K562 (cell line): ENCODE data around the gene MTIF3. TPM values are rescaled to one million over a fixed set of nuclear protein-coding genes. Genes with fewer than 3 reads are reported as not detected.

Experiments
- ATAC-seq: fragments of 200-7000 bp; cut with Tn5 transposase; 3 replicates; pipeline ENCODE4 v1.9.1; 2020; ENCODE audit warnings: moderate library complexity
- BruUV-seq: library from RNA; stranded (reverse); fragments of 400-500 nt; replicated peaks from 2 replicates; lab custom pipeline; 2021; lab: Mats Ljungman, UMichigan
- CTCF ChIA-PET: fragments of 300-600 bp; formaldehyde crosslinking; extraction: SDS; loops from one replicate; lab custom pipeline; 2021; ENCODE audit warnings: low intra/inter-chr PET ratio; lab: Yijun Ruan, JAX
- POLR2A ChIA-PET: fragments of 300-600, 350-650 bp; sonication (Branson Sonifier 250); formaldehyde crosslinking; extraction: SDS; loops from one replicate; lab custom pipeline; 2021; ENCODE audit warnings: antibody characterized with exemption, inconsistent platforms; lab: Yijun Ruan, JAX
- DNase-seq, 4 experiments: peaks; one replicate each; pipeline versions ENCODE4 v3.0.0 to v3.0.0-alpha.2; 2011 to 2018; ENCODE audit warnings: low spot score in 3 of 4, mixed read lengths in 3 of 4; ENCODE audit errors: extremely low read depth in 1 of 4
- FAIRE-seq: peaks from 2 replicates; lab custom pipeline; 2011; peaks lifted over from hg19 to GRCh38; lab: Jason Lieb, UNC
- H2AFZ ChIP-seq: 2 replicates; pipeline ENCODE4 v1.6.0; 2011; ENCODE audit warnings: low read depth, low read length, control low read depth, inconsistent platforms
- H3K27ac ChIP-seq: fragments of 200-600 bp; 3 replicates; pipeline ENCODE4 v1.8.0; 2011; ENCODE audit warnings: low read depth, mild to moderate bottlenecking, control low read depth, inconsistent platforms, low read length, moderate library complexity, mixed read lengths; ENCODE audit errors: extremely low read depth
- H3K27me3 ChIP-seq, 2 experiments: fragments of 300-600 bp in 1 of 2; 2 replicates in 1 of 2; 3 replicates in 1 of 2; pipeline versions ENCODE4 v1.6.0 to v1.8.0; 2011; ENCODE audit warnings: inconsistent platforms in 2 of 2, low read length in 2 of 2, mild to moderate bottlenecking in 1 of 2, mixed read lengths in 1 of 2, moderate library complexity in 1 of 2; ENCODE audit not compliant: control insufficient read depth in 2 of 2, insufficient read depth in 2 of 2
- H3K36me3 ChIP-seq: fragments of 300-600 bp; 3 replicates; pipeline ENCODE4 v1.8.0; 2011; ENCODE audit warnings: mild to moderate bottlenecking, low read length, inconsistent platforms; ENCODE audit not compliant: control insufficient read depth, insufficient read depth
- H3K4me1 ChIP-seq, 2 experiments: fragments of 200-600 bp in 1 of 2; replicated peaks in 1 of 2; 2 replicates in 1 of 2; 3 replicates in 1 of 2; pipeline versions ENCODE4 v1.5.1 to v1.8.0; 2011; ENCODE audit warnings: inconsistent platforms in 2 of 2, low read length in 2 of 2, mild to moderate bottlenecking in 1 of 2, mixed read lengths in 1 of 2, moderate library complexity in 1 of 2; ENCODE audit not compliant: control insufficient read depth in 2 of 2, insufficient read depth in 2 of 2
- H3K4me2 ChIP-seq: 2 replicates; pipeline ENCODE4 v1.6.1; 2011; ENCODE audit warnings: low read length, control low read depth, inconsistent platforms, mixed read lengths; ENCODE audit not compliant: insufficient read depth
- H3K4me3 ChIP-seq: fragments of 200-600 bp; sonication (generic), shearing (Covaris generic); 2 replicates; pipeline ENCODE4 v1.5.1; 2016; ENCODE audit warnings: control low read depth, inconsistent platforms
- H3K79me2 ChIP-seq: fragments of 200-600 bp; 3 replicates; pipeline ENCODE4 v1.8.0; 2011; ENCODE audit warnings: low read length, inconsistent platforms; ENCODE audit not compliant: control insufficient read depth, insufficient read depth
- H3K9ac ChIP-seq, 2 experiments: 2 replicates each; pipeline versions ENCODE4 v1.6.0 to v1.6.1; 2011; ENCODE audit warnings: low read depth in 2 of 2, low read length in 2 of 2, control low read depth in 1 of 2, inconsistent platforms in 1 of 2, mild to moderate bottlenecking in 1 of 2, mixed read lengths in 1 of 2; ENCODE audit not compliant: insufficient read depth in 1 of 2
- H3K9me1 ChIP-seq: one replicate; pipeline ENCODE4 v1.6.0; 2011; ENCODE audit warnings: inconsistent platforms, mild to moderate bottlenecking, low read length, moderate library complexity; ENCODE audit not compliant: control insufficient read depth, insufficient read depth
- H3K9me3 ChIP-seq: replicated peaks from 2 replicates; pipeline ENCODE4 v1.5.1; 2011; ENCODE audit warnings: low read depth, low read length, inconsistent platforms; ENCODE audit not compliant: control insufficient read depth, insufficient read depth
- H4K20me1 ChIP-seq: replicated peaks from 2 replicates; pipeline ENCODE4 v1.6.1; 2011; ENCODE audit warnings: low read length, inconsistent platforms, mixed read lengths; ENCODE audit not compliant: control insufficient read depth, insufficient read depth
- BHLHE40 ChIP-seq: IDR thresholded peaks from 2 replicates; pipeline ENCODE4 v1.6.1; 2011; ENCODE audit warnings: low read length, improper control_type of control experiment
- DNMT1 ChIP-seq: fragments of 450-650 bp; IDR thresholded peaks from 2 replicates; pipeline ENCODE4 v1.6.1; 2016; ENCODE audit warnings: antibody characterized with exemption, mild to moderate bottlenecking
- MIER1 ChIP-seq: fragments of 450-650 bp; IDR thresholded peaks from 2 replicates; pipeline ENCODE4 v1.6.1; 2016; ENCODE audit warnings: antibody characterized with exemption, mild to moderate bottlenecking, low read depth
- MTF1 ChIP-seq: fragments of 250-450 bp; sonication (Bioruptor Pico); IDR thresholded peaks from 2 replicates; pipeline ENCODE4 v1.9.0; 2021; ENCODE audit warnings: moderate library complexity, mild to moderate bottlenecking, inconsistent platforms, borderline replicate concordance
- NR2C2 ChIP-seq, 2 experiments: fragments of 200-800 bp in 1 of 2; sonication (Bioruptor generic) in 1 of 2; sonication (generic) in 1 of 2; formaldehyde crosslinking in 1 of 2; IDR thresholded peaks; 2 replicates each; pipeline versions ENCODE4 v1.6.1 to v1.8.0; 2016 to 2022; ENCODE audit warnings: mild to moderate bottlenecking in 1 of 2, missing compliant biosample characterization in 1 of 2, missing genetic modification characterization in 1 of 2, missing genetic modification reagents in 1 of 2
- PCBP2 ChIP-seq: fragments of 200-400 bp; formaldehyde crosslinking; IDR thresholded peaks from 2 replicates; pipeline ENCODE4 v1.6.1; 2018; ENCODE audit warnings: low read length, low read depth, mild to moderate bottlenecking, moderate library complexity; ENCODE audit not compliant: poor library complexity, severe bottlenecking
- POLR2AphosphoS5 ChIP-seq: IDR thresholded peaks from 2 replicates; pipeline ENCODE4 v1.6.1; 2011; ENCODE audit warnings: mild to moderate bottlenecking, low read depth, low read length, moderate library complexity; ENCODE audit not compliant: control insufficient read depth, insufficient read depth
- ZNF274 ChIP-seq: IDR thresholded peaks from 2 replicates; pipeline ENCODE4 v1.6.1; 2011; ENCODE audit warnings: low read depth, mild to moderate bottlenecking, low read length, moderate library complexity, borderline replicate concordance
- WGBS: fragments of 100-300 bp; shearing (Covaris generic); methylation state at CpG from one replicate; pipeline ENCODE4 v1.1.6; 2016; ENCODE audit warnings: low coverage, mixed read lengths; ENCODE audit not compliant: insufficient coverage; ENCODE audit errors: missing lambda C conversion rate; 5-methylcytosine and 5-hydroxymethylcytosine counted together
- in situ Hi-C: fragments of 300-500 bp; cut with MboI; formaldehyde crosslinking; loops from 4 replicates; pipeline ENCODE4 v1.15.0; 2018; ENCODE audit warnings: inconsistent platforms, mixed read lengths
- intact Hi-C: fragments of 100-400 bp; cut with micrococcal nuclease; formaldehyde crosslinking; loops from 2 replicates; pipeline ENCODE4 v1.14.2; 2022
- polyA plus RNA-seq, 8 experiments: library from polyadenylated mRNA; depleted of rRNA in 4 of 8; stranded (reverse) in 5 of 8; unstranded in 3 of 8; fragments of >200 nt; fragmentation: Nextera tagmentation in 2 of 8; fragmentation: Illumina TruSeq in 1 of 8; extraction: Ambion mirVana in 2 of 8; extraction: Trizol in 1 of 8; gene quantifications; 2 replicates each; pipeline versions ENCODE4 v1.2.1 to v1.2.3, GENCODE V29; 2011 to 2014; ENCODE audit warnings: inconsistent platforms in 1 of 8, missing spikeins in 1 of 8
- total RNA-seq, 7 experiments: library from RNA; depleted of rRNA in 6 of 7; stranded (reverse); fragments of >200 nt in 6 of 7; fragmentation: Illumina TruSeq in 2 of 7; extraction: Trizol in 2 of 7; gene quantifications; 2 replicates each; pipeline versions ENCODE4 v1.2.1 to v1.2.3, GENCODE V29; 2011 to 2021; ENCODE audit warnings: low replicate concordance in 1 of 7
- TF ChIP-seq, protein P1 (sequence below): sonication (generic); formaldehyde crosslinking; IDR thresholded peaks from 2 replicates; pipeline ENCODE4 v1.8.0; 2022; ENCODE audit warnings: mild to moderate bottlenecking, missing genetic modification reagents
- TF ChIP-seq, protein P2 (sequence below), 3 experiments: fragments of 200-800 bp in 1 of 3; sonication (Bioruptor generic) in 1 of 3; sonication (generic) in 1 of 3; formaldehyde crosslinking in 1 of 3; IDR thresholded peaks; 2 replicates each; pipeline versions ENCODE4 v1.6.1 to v1.8.0; 2016 to 2022; ENCODE audit warnings: mild to moderate bottlenecking in 2 of 3, missing compliant biosample characterization in 2 of 3, missing genetic modification characterization in 2 of 3, missing genetic modification reagents in 1 of 3
- TF ChIP-seq, protein P3 (sequence below): sonication (generic); formaldehyde crosslinking; IDR thresholded peaks from 2 replicates; pipeline ENCODE4 v1.4.0; 2020; ENCODE audit warnings: mild to moderate bottlenecking, missing genetic modification reagents
- TF ChIP-seq, protein P4 (sequence below), 2 experiments: fragments of 150-350 bp in 1 of 2; IDR thresholded peaks; 2 replicates each; pipeline ENCODE4 v1.6.1; 2012 to 2016; ENCODE audit warnings: low read depth in 2 of 2, low read length in 2 of 2, mild to moderate bottlenecking in 1 of 2, moderate library complexity in 1 of 2

The MTIF3 gene
- total and polyA plus RNA-seq, 9 of the 15 experiments (the other 6 are each of a cell fraction or from before 2014, with no cell fraction given) = 23.5 to 73.6 (median 45.2) TPM

DNA sequence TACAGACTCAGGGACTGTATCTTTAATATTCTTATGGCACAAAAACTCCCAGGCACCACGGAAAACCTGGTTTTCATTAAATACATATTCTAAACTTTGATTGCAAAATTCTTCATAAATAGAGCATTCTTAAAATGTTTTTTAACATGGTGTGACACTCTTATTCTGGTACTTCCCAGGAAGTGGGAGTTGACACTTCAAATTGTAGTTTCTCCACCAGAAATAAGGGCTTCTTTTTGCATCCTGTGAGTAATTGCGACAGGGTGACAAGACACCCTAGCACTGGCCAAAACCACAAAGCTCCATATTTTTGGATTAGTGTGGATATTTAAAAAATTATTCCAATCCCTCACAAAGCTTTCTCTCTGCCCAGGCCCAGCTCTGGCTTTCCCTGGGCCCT lies 43.6 kb upstream of the MTIF3 start (continued):
- TF ChIP-seq NR2C2 (CRISPR knock-in tag; IDR thresholded peaks at IDR 0.05) (no peak), NR2C2 (tag; IDR thresholded peaks at IDR 0.05) (no peak), MIER1 (no peak), PCBP2 (no peak), ZNF274 (no peak), DNMT1 (no peak)
- TF ChIP-seq, protein P1, sequence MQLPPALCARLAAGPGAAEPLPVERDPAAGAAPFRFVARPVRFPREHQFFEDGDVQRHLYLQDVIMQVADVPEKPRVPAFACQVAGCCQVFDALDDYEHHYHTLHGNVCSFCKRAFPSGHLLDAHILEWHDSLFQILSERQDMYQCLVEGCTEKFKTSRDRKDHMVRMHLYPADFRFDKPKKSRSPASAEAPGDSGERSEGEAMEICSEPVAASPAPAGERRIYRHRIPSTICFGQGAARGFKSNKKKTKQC (CRISPR knock-in tag) = no peak

DNA sequence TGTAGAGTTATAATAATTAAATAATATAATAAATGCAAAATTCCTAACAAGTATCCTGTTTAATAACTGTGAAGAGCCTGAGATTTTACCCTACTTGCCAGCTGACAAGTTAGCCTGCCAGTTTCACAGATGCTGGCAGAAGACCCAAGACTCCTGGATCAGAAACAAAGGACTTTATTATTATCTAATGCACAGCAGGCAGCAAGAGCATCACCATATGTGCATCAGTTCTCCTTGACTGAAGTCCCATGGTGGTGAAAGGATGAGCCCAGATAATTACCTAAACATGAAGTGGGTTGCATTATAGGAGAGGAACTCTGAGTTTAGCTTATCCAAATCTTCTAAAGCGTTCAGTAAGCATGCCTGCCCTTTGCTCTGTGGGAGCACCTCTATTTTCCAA lies 39.1 kb upstream of the MTIF3 start:
- intact Hi-C loops (no loop called here), in situ Hi-C loops (loop anchor here (10.0 kb wide), 1 partner anchor 335 kb away; no protein-coding TSS in a partner anchor)
- ATAC-seq (no peak), DNase-seq (no peak), FAIRE-seq (no peak)
- no peak overlapping the region for H3K4me3 ChIP-seq
- no peak overlapping the region for H3K9ac ChIP-seq
- no peak overlapping the region for H3K27ac ChIP-seq
- 13% methylated on average over 1 of the region's 1 CpG for WGBS
- H3K4me1 ChIP-seq = no peaks in the 10 kb centered on the region
- no peaks in the 10 kb centered on the region for H3K79me2 ChIP-seq
- no peak overlapping the region for H2AFZ ChIP-seq
- peaks cover 7 to 27% of the 10 kb centered on the region in 2 experiments for H3K27me3 ChIP-seq
- BruUV-seq = no TSS peak
- POLR2A ChIA-PET = no interaction called here
- H3K36me3 ChIP-seq = no peaks in the 10 kb centered on the region
- H3K9me1 ChIP-seq = no peaks in the 10 kb centered on the region
- H4K20me1 ChIP-seq = no peaks in the 10 kb centered on the region
- CTCF ChIA-PET = no interaction called here
- no peaks in the 10 kb centered on the region for H3K9me3 ChIP-seq
- H3K4me2 ChIP-seq = no peak overlapping the region
- TF ChIP-seq, protein P2, sequence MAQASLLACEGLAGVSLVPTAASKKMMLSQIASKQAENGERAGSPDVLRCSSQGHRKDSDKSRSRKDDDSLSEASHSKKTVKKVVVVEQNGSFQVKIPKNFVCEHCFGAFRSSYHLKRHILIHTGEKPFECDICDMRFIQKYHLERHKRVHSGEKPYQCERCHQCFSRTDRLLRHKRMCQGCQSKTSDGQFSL (CRISPR knock-in tag; IDR thresholded peaks at IDR 0.05) = no peak
- TF ChIP-seq, protein P2 (tag; IDR thresholded peaks at IDR 0.05) = no peak
- TF ChIP-seq BHLHE40 = no peak
- TF ChIP-seq POLR2AphosphoS5 = no peak
- TF ChIP-seq MTF1 (CRISPR knock-in tag) = no peak
- TF ChIP-seq, protein P3, sequence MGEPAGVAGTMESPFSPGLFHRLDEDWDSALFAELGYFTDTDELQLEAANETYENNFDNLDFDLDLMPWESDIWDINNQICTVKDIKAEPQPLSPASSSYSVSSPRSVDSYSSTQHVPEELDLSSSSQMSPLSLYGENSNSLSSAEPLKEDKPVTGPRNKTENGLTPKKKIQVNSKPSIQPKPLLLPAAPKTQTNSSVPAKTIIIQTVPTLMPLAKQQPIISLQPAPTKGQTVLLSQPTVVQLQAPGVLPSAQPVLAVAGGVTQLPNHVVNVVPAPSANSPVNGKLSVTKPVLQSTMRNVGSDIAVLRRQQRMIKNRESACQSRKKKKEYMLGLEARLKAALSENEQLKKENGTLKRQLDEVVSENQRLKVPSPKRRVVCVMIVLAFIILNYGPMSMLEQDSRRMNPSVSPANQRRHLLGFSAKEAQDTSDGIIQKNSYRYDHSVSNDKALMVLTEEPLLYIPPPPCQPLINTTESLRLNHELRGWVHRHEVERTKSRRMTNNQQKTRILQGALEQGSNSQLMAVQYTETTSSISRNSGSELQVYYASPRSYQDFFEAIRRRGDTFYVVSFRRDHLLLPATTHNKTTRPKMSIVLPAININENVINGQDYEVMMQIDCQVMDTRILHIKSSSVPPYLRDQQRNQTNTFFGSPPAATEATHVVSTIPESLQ (CRISPR knock-in tag) = no peak
- TF ChIP-seq, protein P4, sequence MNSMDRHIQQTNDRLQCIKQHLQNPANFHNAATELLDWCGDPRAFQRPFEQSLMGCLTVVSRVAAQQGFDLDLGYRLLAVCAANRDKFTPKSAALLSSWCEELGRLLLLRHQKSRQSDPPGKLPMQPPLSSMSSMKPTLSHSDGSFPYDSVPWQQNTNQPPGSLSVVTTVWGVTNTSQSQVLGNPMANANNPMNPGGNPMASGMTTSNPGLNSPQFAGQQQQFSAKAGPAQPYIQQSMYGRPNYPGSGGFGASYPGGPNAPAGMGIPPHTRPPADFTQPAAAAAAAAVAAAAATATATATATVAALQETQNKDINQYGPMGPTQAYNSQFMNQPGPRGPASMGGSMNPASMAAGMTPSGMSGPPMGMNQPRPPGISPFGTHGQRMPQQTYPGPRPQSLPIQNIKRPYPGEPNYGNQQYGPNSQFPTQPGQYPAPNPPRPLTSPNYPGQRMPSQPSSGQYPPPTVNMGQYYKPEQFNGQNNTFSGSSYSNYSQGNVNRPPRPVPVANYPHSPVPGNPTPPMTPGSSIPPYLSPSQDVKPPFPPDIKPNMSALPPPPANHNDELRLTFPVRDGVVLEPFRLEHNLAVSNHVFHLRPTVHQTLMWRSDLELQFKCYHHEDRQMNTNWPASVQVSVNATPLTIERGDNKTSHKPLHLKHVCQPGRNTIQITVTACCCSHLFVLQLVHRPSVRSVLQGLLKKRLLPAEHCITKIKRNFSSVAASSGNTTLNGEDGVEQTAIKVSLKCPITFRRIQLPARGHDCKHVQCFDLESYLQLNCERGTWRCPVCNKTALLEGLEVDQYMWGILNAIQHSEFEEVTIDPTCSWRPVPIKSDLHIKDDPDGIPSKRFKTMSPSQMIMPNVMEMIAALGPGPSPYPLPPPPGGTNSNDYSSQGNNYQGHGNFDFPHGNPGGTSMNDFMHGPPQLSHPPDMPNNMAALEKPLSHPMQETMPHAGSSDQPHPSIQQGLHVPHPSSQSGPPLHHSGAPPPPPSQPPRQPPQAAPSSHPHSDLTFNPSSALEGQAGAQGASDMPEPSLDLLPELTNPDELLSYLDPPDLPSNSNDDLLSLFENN (IDR thresholded peaks at IDR 0.05; ENCODE audit: low read depth in 2 of 2, low read length in 2 of 2) = no peak
